GM21529 (cell line): ENCODE measurements around the gene RASA4B.

Experiments used
- ATAC-seq: cut with Tn5 transposase; IDR thresholded peaks from one replicate; pipeline ENCODE4 v1.9.1; 2021; ENCODE audit not compliant: unreplicated experiment

Gene RASA4B

DNA sequence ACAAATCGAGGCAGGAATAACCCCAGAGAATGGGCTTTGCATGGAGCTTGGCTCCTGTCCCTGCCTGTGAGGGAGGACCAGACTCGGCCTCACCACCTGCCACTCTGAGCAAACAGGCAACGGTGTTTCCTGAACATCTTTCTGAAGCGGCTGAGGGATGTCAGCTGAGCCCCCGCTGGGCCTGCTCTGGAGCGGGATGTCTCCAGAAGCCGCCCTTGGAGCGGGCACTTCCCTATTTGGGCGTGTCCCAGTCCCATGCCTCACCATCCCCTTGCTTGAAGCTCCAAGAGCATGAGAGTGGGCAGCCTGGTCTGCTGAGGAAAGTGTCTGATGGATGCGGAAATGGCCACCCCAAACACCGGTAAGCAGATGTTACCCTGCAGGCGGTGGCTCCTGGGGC, 63.1 kb downstream of the RASA4B start:
- no peak for ATAC-seq

GRCh38 chr7:102453319-102453718, 64.3 kb downstream of the RASA4B start:
- ATAC-seq = no peak

DNA sequence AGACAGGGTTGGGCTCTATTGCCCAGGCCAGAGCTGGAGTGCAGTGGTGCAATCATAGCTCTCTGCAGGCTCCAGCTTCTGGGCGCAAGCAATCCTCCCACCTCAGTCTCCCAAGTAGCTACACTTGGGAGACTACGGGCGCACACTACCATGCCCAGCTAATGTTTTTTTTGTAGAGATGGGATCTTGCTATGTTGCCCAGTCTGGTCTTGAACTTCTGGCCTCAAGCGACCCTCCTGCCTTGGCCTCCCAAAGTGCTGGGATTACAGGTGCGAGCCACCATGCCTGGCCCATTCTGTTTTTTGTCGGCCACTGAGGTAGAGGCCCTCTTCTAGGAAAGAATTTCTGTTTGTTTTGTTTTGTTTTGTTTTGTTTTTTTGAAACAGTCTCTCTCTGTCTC, 65.1 kb downstream of the RASA4B start:
- ATAC-seq = no peak

GRCh38 chr7:102451371-102452054, 66.1 kb downstream of the RASA4B start:
- ATAC-seq = no peak

DNA sequence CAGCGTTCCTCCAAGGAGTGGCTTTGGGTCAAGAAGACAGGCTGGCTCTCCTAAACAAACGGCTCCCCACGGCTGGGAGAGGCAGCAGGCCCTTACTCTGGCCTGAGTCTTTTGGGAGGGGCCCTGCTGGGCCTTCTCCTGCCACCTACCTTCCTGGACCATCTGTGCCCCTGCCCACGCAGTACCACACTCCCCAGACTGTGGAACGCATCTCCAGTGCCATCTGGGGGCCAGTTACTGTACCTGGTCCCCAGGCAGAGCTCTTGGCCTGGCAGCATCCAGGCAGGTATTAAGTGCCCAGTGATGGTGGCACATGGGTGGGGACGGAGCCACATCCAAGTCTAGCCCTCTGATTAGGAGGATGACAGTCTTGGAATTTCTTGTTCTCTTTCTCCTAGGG, 67.3 kb downstream of the RASA4B start:
- ATAC-seq = no peak

DNA sequence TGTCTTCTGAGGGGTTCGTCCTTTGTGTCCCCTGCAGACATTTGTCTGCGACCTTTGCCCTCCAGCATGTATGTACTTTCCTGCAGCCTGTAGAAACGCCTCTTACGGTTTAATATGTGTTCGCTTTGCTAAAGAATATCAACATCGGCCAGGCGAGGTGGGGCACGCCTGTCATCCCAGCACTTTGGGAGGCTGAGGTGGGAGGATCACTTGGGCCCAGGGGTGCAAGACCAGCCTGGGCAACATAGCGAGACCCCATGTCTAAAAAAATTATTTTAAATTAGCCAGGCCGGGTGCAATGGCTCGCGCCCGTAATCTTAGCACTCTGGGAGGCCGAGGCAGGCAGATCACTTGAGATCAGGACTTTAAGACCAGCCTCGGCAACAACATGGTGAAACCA, 68.4 kb downstream of the RASA4B start:
- ATAC-seq = no peak

DNA sequence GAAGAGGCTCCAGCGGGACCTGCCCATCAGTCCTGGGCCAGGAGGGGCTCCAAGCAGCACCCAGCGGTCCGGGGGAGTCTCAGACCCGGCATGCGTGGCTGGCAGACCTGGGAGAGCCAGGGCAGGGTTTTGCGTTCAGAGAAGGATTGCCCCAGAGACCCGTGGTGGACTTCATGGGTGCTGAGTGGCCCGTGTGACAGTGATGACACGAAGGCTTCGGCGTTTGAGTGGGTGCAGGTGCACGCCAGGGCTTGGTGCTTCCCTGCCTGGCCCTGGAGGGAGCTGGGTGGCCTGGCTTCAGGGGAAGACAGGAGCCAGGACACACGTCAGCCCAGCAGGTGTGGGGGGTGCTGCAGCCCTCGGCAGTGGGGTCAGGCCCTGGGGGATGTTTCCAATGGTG, 70.3 kb downstream of the RASA4B start:
- ATAC-seq = no peak

DNA sequence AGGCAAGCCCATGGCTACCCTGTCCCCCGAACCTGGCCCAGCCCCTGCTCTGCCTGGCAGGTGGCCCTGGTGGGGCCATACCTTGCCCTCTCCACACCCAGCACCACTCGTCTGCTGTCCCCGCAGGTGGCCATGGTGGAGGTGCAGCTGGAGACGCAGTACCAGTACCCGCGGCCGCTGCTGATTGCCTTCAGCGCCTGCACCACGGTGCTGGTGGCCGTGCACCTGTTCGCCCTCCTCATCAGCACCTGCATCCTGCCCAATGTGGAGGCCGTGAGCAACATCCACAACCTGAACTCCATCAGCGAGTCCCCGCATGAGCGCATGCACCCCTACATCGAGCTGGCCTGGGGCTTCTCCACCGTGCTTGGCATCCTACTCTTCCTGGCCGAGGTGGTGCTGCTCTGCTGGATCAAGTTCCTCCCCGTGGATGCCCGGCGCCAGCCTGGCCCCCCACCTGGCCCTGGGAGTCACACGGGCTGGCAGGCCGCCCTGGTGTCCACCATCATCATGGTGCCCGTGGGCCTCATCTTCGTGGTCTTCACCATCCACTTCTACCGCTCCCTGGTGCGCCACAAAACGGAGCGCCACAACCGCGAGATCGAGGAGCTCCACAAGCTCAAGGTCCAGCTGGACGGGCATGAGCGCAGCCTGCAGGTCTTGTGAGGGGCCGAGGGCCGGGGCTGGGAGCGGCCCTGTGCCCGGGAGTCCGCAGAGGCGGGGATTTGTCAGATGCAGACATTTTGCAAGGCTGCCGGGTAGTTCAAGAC, 71.0 kb downstream of the RASA4B start:
- no peak for ATAC-seq

- ATAC-seq = no peak
These were observed 71.9 kb downstream of the RASA4B start for GRCh38 chr7:102445674-102446071.

DNA sequence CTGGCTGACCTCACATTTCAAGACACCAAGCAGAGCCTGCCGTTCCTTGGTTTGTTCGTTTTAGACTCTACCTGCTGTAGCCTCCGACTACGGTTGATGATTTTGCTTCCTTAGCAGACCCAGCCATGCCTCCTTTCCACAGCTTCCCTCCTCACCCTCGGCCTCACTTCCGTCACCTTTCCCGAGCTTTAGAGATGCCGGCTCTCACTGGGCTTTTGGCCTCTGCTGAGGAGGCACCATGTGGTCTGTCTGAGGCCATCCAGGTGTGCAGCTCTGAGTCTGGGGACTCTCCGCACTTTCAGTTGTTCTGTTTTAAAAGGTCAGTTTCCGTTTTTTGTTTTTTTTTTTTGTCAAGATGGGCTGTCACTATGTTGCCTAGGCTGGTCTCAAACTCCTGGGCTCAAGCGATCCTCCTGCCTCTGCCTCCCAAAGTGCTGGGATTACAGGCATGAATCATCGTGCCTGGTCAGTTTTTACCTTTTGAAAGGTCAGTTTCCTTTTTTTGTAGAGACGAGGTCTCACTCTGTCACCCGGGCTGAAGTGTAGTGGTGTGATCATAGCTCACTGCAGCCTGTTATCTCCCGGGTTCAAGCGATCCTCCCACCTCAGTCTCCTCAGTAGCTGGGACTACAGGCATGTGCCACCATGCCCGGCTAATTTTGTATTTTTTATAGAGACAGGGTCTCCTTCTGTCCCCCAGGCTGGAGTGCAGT, 72.5 kb downstream of the RASA4B start:
- peak; percentile 38 for ATAC-seq

GRCh38 chr7:102439963-102440795, 77.4 kb downstream of the RASA4B start:
- no peak for ATAC-seq

DNA sequence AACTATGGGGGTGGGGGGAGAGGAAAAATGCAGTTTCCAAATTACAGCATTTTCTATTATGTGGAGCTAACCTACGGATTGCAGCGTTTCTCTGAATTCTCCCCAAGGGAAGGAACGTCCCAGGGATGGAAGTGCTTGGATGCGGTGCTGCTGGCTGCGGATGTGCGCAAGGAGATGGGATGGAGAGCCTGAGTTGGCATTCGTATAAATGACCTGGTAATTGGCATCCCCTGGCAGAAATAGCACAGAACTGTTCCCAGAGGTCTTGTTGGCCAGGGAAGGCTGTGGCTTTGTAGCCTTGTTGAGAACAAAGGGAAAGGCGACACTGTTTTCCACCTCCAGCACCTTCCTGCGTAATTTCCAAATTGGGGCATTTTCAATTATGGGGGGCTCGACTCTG, 81.5 kb downstream of the RASA4B start:
- ATAC-seq = no peak

- peak; percentile 9 for ATAC-seq
These were observed 83.5 kb downstream of the RASA4B start for GRCh38 chr7:102434039-102434486.

GRCh38 chr7:102433219-102434038, 84.1 kb downstream of the RASA4B start, which contains the start of gene ORAI2:
ORAI2 (plus strand) TSS chr7:102433575; CDS start chr7:102438957, 5,382 bp downstream.
- peak; percentile 54 for ATAC-seq
